ENCODE measurements around the gene POLE4. TPM values are rescaled to one million over a fixed set of nuclear protein-coding genes. Genes with fewer than 3 reads are reported as not detected.

POLE4 gene
- total and polyA plus RNA-seq, 9 of the 15 experiments (the other 6 are each of a cell fraction or from before 2014, with no cell fraction given), result 25.7 to 73.7 (median 57.3) TPM

Other genes with a start within 250 kb of the POLE4 start
- gene HK2, start 124.5 kb upstream of the POLE4 start, total RNA-seq (2014; rRNA removed), result 17.4 and 17.7 TPM in 2 replicates
- gene HK2, start 124.5 kb upstream of the POLE4 start, total RNA-seq (2014; rRNA removed; fragmentation: Illumina TruSeq; extraction: Trizol), result 17.9 and 19.9 TPM in 2 replicates
- 17.2 and 17.3 TPM in 2 replicates for gene HK2, start 124.5 kb upstream of the POLE4 start, total RNA-seq (2015; rRNA removed; fragmentation: Illumina TruSeq; extraction: Trizol)
- 40.8 and 42.6 TPM in 2 replicates for gene HK2, start 124.5 kb upstream of the POLE4 start, total RNA-seq (2021)
- gene HK2, start 124.5 kb upstream of the POLE4 start, polyA plus RNA-seq (2011; rRNA removed), result 38.1 and 56.0 TPM in 2 replicates
- 24.3 and 26.4 TPM in 2 replicates for gene HK2, start 124.5 kb upstream of the POLE4 start, polyA plus RNA-seq (2014; fragmentation: Illumina TruSeq; extraction: Trizol)
- 1 to 10 TPM; 4.7 to 6.4 TPM for gene HK2, start 124.5 kb upstream of the POLE4 start, polyA plus RNA-seq (2014; fragmentation: Nextera tagmentation; extraction: Ambion mirVana)
- 21.3 and 22.3 TPM in 2 replicates for gene HK2, start 124.5 kb upstream of the POLE4 start, polyA plus RNA-seq (2014; rRNA removed)
- gene TACR1, start 240.9 kb downstream of the POLE4 start, total RNA-seq (2014; rRNA removed), result not detected in 2 replicates
- not detected in 2 replicates for gene TACR1, start 240.9 kb downstream of the POLE4 start, total RNA-seq (2014; rRNA removed; fragmentation: Illumina TruSeq; extraction: Trizol)
- not detected in 2 replicates for gene TACR1, start 240.9 kb downstream of the POLE4 start, total RNA-seq (2015; rRNA removed; fragmentation: Illumina TruSeq; extraction: Trizol)
- not detected in 2 replicates for gene TACR1, start 240.9 kb downstream of the POLE4 start, total RNA-seq (2021)
- not detected in 2 replicates for gene TACR1, start 240.9 kb downstream of the POLE4 start, polyA plus RNA-seq (2011; rRNA removed)
- gene TACR1, start 240.9 kb downstream of the POLE4 start, polyA plus RNA-seq (2014; fragmentation: Illumina TruSeq; extraction: Trizol), result not detected in 2 replicates
- not detected for gene TACR1, start 240.9 kb downstream of the POLE4 start, polyA plus RNA-seq (2014; fragmentation: Nextera tagmentation; extraction: Ambion mirVana)
- not detected in 2 replicates for gene TACR1, start 240.9 kb downstream of the POLE4 start, polyA plus RNA-seq (2014; rRNA removed)

Measured in K562 (cell line).